NCI-H510A treated with DMSO at 0.1 percent for 48 hours (cell line): ENCODE data around the gene USP46.

Source experiments
- DNase-seq: peaks from one replicate; lab custom pipeline; 2025; lab: John Stamatoyannopoulos, UW

Gene USP46

DNA sequence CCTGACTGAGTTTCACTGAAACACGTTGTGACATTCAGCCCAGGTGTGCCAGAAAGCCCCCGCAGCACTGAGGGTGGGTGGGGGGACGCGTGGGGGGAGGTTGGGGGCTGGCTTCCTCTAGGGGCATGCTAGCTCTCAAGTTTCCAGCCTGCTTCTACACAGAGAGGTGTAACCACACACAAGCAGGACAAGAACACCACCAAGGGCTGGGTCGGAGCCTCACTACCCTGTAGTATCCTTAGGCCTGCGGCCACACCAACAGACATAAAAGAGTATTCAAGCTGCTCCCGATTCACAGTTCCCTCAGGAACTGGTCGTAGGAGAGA lies 1.8 kb downstream of the USP46 start:
- no peak for DNase-seq

GRCh38 chr4:52655506-52655905 lies 3.6 kb downstream of the USP46 start:
- no peak for DNase-seq

- DNase-seq = no peak
Measured at GRCh38 chr4:52651996-52652672, 7.0 kb downstream of the USP46 start.

- DNase-seq = no peak
Measured at GRCh38 chr4:52648836-52649235, 10.3 kb downstream of the USP46 start.

DNA sequence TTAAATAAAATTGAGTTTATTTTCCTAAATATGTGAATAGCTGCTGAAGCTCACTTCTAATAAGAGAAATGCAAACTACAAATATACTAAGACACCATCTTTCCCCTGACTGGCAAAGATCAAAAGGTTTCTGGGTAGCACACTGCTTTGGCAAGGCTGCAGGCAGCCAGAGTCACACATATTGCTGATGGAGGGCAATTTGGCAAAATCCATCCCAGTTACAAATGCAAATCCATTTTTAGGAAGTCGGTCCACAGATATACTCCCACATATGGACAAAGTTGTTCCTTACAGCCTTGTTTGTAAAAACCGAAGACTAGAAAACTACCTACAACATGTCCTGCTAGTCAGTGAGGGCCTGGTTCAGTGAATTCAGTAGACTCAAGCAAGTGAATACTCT lies 12.4 kb downstream of the USP46 start:
- no peak for DNase-seq

- DNase-seq = no peak
Measured at GRCh38 chr4:52646096-52646495, 13.0 kb downstream of the USP46 start.

DNA sequence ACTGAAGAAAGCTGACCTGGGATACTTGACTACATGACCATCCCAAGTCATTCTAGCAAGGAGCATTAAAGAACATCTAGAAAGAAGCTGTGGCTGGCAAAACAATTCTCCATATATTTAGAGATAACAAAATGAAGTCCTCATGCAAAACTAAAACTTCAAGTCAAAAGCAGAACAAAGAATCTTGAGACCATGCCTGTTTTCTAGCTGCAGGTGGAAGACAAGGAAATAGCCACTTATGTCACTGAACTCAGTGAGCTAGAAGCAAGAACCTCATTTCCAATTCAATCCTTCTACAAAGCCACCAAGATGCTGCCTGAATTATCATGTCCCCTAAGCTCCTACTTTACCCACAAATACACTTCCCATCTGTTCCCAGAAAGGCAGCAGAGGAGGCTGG lies 13.8 kb downstream of the USP46 start:
- no peak for DNase-seq

- peak; percentile 42 for DNase-seq
Measured at GRCh38 chr4:52643785-52644244, 15.3 kb downstream of the USP46 start.

DNA sequence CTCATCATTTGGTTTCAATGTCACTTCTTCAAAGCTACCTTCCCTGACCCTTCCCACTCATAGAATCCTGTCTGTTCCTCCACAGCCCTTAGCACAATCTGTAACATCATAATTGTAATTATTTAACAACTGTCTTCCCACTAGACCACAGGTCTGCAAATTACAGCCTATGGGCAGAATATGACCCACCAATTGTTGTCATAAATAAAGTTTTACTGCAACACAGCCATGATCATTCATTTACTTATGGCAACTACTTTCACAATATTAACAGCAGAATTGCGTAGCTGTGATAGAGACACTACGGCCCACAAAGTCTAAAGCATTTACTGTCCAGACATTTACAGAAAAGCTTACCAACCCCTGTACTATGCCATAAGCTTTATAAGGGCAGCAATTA lies 15.9 kb downstream of the USP46 start:
- DNase-seq = no peak

- DNase-seq = no peak
Measured at GRCh38 chr4:52641854-52642563, 17.1 kb downstream of the USP46 start.

DNA sequence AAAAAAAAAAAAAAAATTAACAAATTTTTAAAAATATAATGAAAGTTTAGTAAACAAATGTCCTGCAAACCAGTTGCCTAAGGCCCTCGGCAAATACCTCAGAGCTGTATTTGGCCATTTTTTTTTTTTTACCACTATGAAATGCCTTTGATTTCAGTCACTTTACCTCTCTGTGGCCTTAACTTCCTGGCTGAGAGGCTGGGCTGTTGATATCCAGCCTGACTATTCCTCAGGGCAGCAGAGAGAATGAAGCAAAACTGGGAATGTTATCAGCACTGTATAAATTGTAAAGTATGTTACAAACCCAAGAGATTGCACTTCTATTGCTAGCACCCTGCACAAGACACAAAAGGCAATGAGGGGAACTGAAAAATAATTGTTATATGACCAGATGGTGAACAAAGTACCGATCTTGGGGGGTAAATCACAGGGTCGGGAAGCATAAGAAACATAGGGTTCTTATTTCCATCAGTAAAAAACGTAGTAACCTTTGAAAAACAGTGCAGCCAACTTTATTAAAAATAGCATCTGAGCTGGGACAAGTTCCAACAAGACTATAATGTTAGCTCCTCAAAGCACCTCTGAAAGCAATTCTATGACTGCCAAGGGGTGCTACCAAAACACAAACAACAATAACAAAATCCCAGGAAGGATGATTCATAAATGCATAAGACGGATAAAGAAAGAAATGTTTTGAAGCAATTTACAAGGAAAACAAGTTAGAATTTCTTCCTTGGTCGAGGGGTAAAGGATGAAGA lies 18.1 kb downstream of the USP46 start:
- DNase-seq = no peak

DNA sequence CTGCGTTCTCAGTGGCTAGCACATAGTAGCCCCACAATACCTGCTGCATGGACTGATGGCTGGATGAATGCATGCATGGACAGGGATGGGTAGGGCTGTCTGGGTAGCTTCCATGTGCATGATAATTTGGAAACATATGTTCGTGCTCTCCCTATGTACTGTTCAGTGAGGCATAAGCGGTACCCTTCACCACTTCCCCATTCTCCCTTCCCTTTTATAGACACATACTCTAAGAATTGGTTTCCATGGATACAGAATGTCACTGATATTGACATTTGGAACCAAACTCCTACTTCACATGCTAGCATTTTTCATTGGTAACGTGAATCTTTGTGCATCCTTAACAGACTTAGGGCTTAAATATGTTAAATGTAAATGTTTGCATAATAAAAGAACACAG lies 20.4 kb downstream of the USP46 start:
- no peak for DNase-seq

DNA sequence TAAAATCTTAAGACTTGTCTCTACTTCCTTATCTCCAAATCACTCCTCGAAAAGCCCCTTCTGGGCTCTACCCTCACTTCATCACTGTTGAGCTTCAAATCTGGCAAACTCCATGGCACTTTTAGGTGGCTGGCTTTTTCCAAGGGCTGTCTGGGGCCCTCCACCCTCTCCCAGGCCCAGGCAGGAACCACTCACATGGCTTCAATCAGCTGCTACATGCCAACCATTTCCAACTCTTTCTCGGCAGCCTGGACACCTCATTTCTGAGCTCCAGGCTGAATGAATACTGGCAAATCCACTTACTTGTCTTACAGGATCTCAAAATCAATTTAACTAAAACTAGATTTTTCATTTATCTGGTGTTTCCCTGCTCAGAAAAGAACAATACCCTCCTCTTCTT lies 22.0 kb downstream of the USP46 start:
- no peak for DNase-seq

GRCh38 chr4:52635560-52635959 lies 23.5 kb downstream of the USP46 start:
- no peak for DNase-seq

DNA sequence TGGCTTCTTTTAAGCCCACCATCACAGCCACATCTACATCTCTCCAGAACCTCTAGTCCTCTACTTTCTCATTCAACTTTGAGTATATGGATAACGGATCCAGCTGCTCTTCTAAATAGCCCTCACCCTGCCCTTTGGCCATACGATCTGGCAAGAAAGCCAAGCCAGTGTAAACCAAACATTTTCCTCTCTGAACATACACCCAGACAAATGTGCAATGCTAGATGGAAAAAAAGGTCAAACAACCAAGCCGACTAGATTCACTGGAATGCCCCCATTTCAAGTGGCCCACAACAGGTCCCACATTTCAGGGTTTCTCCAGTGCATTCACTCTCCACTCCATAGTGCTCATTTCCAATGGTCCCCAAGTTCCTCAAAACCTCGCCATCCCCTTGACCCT lies 24.0 kb downstream of the USP46 start:
- DNase-seq = no peak

DNA sequence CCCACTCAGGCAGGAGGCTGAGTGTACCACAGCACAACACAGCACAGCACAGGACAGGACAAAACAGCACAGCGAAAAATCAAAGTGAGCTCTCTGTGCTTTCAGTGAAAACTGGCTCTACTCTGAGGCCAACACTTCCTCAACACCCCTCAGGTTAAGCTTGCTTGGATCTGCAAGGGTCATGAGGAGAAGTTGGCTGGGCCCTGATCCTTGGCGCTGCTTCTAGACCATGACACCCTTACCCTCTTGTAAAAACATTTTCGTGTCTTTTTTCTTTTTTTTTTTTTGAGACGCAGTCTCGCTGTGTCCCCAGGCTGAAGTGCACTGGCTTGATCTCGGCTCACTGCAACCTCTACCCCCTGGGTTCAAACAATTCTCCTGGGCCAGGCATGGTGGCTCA lies 25.3 kb downstream of the USP46 start:
- no peak for DNase-seq

DNA sequence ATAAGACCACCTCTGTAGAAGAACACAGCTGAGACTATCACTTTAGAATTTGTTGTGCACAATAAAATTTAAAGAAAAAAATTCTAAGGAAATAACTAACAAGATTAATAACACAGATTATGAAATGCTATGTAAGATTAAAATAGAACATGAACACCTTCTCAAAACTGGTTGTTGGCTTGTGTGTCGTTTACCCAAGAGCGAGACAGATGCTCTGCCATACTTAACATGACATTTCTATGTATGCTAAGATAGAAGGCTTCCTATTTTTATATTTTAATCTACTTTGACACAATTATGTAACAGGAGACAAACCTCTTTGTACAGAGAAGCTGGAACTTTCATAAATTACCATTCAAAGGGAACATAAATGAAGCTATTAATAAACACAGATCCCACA lies 30.1 kb downstream of the USP46 start:
- DNase-seq = no peak

- no peak for DNase-seq
Measured at GRCh38 chr4:52628543-52628942, 30.6 kb downstream of the USP46 start.

GRCh38 chr4:52627876-52628275 lies 31.2 kb downstream of the USP46 start:
- no peak for DNase-seq

- no peak for DNase-seq
Measured at GRCh38 chr4:52625216-52625615, 33.9 kb downstream of the USP46 start.

DNA sequence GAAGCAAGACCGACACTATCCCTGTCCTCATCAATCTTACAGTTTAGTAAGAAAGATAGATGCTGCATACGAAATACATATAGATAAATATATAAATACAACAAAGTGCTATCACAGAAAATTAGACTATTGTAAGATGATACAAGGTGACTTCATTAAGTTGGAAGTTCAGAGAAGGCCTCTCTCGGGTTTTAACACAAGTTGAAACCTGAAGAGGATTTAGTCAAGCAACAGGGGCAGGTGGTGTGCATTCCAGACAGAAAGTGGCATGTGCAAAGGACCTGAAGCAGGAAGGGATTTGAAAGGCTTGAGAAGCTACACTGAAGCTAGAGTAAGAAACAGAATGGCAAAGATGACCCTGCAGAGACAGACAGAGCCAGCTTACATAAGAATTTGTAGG lies 36.5 kb downstream of the USP46 start:
- no peak for DNase-seq

- no peak for DNase-seq
Measured at GRCh38 chr4:52621567-52621966, 37.5 kb downstream of the USP46 start.

DNA sequence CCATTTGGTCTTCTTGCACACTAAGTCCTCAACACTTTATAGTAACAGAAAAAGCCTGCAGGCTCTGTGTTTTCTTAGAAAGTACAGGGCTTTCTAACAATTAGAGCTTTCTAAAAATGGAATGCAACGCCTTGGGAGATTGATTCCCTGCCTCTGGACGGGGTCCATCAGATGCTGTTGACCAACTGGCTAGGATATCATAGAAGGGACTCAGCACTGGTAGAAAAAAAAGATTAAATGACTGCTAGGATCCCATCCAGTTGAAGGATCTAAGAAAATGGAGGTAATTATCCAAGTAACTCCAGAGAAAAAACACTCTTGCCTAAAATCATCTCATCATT lies 39.5 kb downstream of the USP46 start:
- DNase-seq = no peak
